ENCODE data around the gene JAG2.

JAG2 gene

DNA sequence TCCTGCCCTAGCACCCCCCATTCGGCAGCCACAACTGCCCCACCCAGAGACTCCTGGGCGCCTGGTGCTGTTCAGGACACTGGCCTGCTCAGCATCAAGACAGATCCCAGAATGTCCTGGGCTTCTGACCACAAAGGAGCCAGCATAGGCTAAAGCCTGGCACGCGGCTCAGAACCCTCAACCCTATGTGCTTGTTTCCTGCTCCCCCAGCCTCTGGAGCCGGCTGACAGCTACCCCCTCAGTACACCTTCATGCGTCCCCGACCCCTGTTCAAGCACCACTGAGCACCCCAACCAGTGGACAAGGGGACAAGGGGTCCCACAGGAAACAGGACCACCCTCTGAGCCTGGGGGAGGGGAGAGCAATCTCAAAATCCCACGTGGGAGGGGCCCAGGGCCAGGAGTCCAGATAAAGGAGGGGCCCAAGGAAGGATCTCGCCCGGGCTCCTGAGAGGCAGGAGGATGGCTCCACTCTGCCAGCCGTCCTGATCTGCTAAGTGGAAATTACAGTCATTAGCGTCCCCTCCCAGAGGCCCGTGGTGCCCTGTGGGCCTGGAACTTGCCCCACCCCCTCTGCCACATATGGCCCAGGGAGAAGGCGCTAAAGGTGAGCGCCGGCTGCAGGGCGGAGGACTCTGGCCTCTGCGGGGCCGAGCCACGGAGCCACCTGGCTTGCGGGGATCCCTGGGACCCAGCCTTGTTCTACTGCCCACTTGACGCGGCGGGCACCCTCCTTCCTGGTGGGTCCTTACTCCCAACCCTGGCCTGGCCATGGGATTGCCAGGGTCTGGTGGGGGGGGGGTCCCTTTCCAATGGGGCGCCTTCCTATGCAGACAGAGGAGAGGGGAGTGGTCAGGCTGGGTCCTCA is 76.2 kb downstream of the JAG2 start:
- H3K4me3 ChIP-seq (ENCODE audit: low read depth, low read length), result peak overlapping the region; percentile 48
- TF ChIP-seq, protein P1, sequence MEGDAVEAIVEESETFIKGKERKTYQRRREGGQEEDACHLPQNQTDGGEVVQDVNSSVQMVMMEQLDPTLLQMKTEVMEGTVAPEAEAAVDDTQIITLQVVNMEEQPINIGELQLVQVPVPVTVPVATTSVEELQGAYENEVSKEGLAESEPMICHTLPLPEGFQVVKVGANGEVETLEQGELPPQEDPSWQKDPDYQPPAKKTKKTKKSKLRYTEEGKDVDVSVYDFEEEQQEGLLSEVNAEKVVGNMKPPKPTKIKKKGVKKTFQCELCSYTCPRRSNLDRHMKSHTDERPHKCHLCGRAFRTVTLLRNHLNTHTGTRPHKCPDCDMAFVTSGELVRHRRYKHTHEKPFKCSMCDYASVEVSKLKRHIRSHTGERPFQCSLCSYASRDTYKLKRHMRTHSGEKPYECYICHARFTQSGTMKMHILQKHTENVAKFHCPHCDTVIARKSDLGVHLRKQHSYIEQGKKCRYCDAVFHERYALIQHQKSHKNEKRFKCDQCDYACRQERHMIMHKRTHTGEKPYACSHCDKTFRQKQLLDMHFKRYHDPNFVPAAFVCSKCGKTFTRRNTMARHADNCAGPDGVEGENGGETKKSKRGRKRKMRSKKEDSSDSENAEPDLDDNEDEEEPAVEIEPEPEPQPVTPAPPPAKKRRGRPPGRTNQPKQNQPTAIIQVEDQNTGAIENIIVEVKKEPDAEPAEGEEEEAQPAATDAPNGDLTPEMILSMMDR (IDR thresholded peaks at IDR 0.05; ENCODE audit: low read depth, low read length), result no peak

DNA sequence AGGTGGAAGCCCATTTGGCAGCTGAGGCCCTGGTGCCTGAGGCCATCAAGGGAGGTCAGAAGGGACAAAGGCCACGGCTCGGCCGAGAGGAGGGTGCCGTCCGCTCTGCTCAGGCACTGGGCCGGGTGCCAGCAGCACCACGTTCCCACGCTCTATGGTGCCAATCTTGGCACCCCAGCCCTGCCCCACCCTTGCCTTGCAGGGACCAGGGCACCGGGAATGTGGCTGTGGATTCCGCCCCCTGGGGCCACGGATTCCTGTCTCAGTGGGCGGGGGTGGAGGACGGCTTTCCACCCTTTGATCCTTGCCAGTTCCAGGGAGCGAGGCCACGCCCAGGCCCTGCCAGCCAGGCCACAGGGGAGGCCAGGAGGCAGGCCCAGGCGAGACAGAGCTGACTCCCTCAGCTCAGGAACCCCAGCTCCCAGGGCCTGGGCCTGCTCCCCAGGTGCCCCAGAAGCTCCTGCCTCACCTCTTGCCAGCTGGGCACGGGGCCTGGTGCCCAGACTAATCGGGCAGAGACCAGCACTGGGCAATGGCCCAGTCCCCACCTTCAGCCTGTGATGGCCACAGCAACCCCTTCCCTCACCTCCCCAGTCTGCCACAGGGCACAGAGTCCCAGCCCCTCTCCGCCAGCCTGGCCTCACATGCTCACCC is 76.9 kb downstream of the JAG2 start:
- TF ChIP-seq, protein P1 (IDR thresholded peaks at IDR 0.05; ENCODE audit: low read depth, low read length), result no peak
- H3K4me3 ChIP-seq (ENCODE audit: low read depth, low read length), result no peak overlapping the region

DNA sequence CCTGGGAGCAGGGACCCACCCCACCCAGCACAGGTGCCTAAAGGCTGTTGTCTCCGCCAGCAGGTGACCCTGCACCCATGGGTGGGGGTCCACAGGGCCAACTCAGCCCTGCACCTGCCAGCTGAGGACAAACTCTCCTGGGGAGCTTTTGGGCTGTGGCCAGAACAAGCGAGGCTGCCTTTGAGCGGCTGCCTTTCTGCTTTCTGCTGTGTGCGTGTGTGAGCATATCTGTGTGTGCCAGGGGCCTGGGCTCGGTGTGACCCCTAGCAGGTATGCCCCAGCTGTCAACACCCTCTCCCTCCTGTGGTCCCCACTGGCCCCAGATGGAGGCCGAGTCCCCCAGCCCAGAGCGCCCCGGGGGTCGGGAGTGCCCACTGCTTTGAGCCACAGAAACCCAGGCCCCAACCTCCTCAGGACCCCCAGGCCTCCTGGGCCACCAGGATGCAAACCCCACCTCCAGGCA is 77.5 kb downstream of the JAG2 start:
- no peak overlapping the region for H3K4me3 ChIP-seq (ENCODE audit: low read depth, low read length)
- TF ChIP-seq, protein P1 (IDR thresholded peaks at IDR 0.05; ENCODE audit: low read depth, low read length), result no peak
